SJCRH30 (cell line): ENCODE measurements around the gene GMPPB. TPM values are rescaled to one million over a fixed set of nuclear protein-coding genes. Genes with fewer than 3 reads are reported as not detected.
A peak's percentile ranks its signal among the peaks of the same experiment; 100 is the strongest.

Experiments used
- DNase-seq, 2 experiments: peaks; one replicate each; pipeline ENCODE4 v3.0.0-alpha.2; 2015 to 2020
- H3K27ac ChIP-seq: fragments of 250-450 bp; sonication (Bioruptor Pico); 2 replicates; pipeline ENCODE4 v1.5.1; 2020; ENCODE audit warnings: mild to moderate bottlenecking, moderate library complexity
- H3K27me3 ChIP-seq: fragments of 250-450 bp; sonication (Bioruptor Pico); 2 replicates; pipeline ENCODE4 v1.5.1; 2020; ENCODE audit warnings: mild to moderate bottlenecking, moderate library complexity
- H3K36me3 ChIP-seq: fragments of 250-450 bp; sonication (Bioruptor Pico); 2 replicates; pipeline ENCODE4 v1.5.1; 2020; ENCODE audit warnings: mild to moderate bottlenecking, moderate library complexity
- H3K4me1 ChIP-seq: fragments of 250-450 bp; sonication (Bioruptor Pico); 2 replicates; pipeline ENCODE4 v1.5.1; 2020; ENCODE audit warnings: mild to moderate bottlenecking, moderate library complexity
- H3K4me3 ChIP-seq: fragments of 250-450 bp; sonication (Bioruptor Pico); 2 replicates; pipeline ENCODE4 v1.5.1; 2020; ENCODE audit warnings: mild to moderate bottlenecking, moderate library complexity
- H3K9me3 ChIP-seq: fragments of 250-450 bp; sonication (Bioruptor Pico); replicated peaks from 2 replicates; pipeline ENCODE4 v1.5.1; 2020; ENCODE audit warnings: mild to moderate bottlenecking, moderate library complexity
- total RNA-seq: library from RNA; depleted of rRNA; stranded (reverse); fragments of >200 nt; shearing (Covaris generic); gene quantifications from 2 replicates; pipeline ENCODE4 v1.2.3, GENCODE V29; 2014

GMPPB gene
- total RNA-seq, 1 experiment from 2014 or later: 14.6 TPM

- Histone ChIP-seq H3K27me3 (no peaks in the 10 kb centered on the region), H3K4me3 (no peak overlapping the region), H3K36me3 (peaks cover 7% of the 10 kb centered on the region; the same call in 1 of the 2 replicates), H3K4me1 (no peaks in the 10 kb centered on the region), H3K9me3 (no peaks in the 10 kb centered on the region), H3K27ac (no peak overlapping the region)
- no peak for DNase-seq
Observed at GRCh38 chr3:49747792-49748480, 24.2 kb upstream of the GMPPB start.

DNA sequence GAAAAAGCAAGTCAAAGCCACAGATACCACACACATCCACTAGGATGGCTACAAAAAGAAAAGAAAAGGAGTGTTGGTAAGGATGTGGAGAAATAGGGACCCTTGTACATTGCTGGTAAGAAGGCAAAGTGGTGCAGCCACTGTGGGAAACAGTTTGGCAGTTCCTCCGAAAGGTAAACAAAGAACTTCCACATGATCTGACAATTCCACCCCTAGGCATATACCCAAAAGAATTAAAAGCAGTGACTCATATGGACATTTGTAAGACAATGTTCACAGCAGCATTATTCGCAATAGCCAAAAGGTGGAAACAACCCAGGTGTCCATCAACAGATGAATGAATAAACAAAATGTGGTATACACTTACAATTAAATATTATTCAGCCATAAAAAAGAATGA lies 22.2 kb upstream of the GMPPB start:
- H3K4me3 ChIP-seq: no peak overlapping the region
- H3K27me3 ChIP-seq: no peaks in the 10 kb centered on the region
- H3K36me3 ChIP-seq: peaks cover 7% of the 10 kb centered on the region; the same call in 1 of the 2 replicates
- H3K9me3 ChIP-seq: no peaks in the 10 kb centered on the region
- H3K27ac ChIP-seq: no peak overlapping the region
- no peaks in the 10 kb centered on the region for H3K4me1 ChIP-seq
- no peak for DNase-seq

- H3K4me1 ChIP-seq: no peaks in the 10 kb centered on the region
- DNase-seq: no peak
- H3K27ac ChIP-seq: no peak overlapping the region
- no peaks in the 10 kb centered on the region for H3K9me3 ChIP-seq
- no peaks in the 10 kb centered on the region for H3K27me3 ChIP-seq
- no peak overlapping the region for H3K4me3 ChIP-seq
- peaks cover 23% of the 10 kb centered on the region for H3K36me3 ChIP-seq
Observed at GRCh38 chr3:49740427-49740826, 16.7 kb upstream of the GMPPB start.

GRCh38 chr3:49738067-49738713 lies 14.4 kb upstream of the GMPPB start:
- no peak overlapping the region for H3K27ac ChIP-seq
- H3K36me3 ChIP-seq: peaks cover 22% of the 10 kb centered on the region
- H3K4me3 ChIP-seq: no peak overlapping the region

DNA sequence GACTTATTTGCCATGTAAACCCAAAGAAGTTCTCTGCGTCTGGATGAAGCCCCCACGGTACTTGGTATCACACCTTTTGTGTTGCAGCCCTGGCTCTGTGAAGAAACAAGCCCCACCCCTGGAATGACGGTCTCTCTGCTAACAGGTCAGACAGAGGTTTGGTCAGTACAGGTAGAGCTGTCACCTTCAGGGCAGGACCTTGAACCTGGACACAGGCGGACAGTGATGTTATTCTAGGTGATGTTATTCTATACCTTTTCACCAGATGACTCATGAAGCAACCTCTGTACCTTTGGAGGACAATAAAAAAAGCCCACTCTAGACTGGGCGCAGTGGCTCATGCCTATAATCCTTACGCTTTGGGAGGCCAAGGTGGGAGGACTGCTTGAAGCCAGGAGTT lies 11.0 kb upstream of the GMPPB start:
- no peak overlapping the region for H3K4me3 ChIP-seq
- H3K9me3 ChIP-seq: no peaks in the 10 kb centered on the region
- no peak for DNase-seq
- no peak overlapping the region for H3K27ac ChIP-seq
- peaks cover 24% of the 10 kb centered on the region for H3K36me3 ChIP-seq
- H3K27me3 ChIP-seq: no peaks in the 10 kb centered on the region
- no peaks in the 10 kb centered on the region for H3K4me1 ChIP-seq

More at GRCh38 chr3:49738067-49738713, 14.4 kb upstream of the GMPPB start:
- DNase-seq: no peak
- Histone ChIP-seq H3K4me1 (no peaks in the 10 kb centered on the region), H3K27me3 (no peaks in the 10 kb centered on the region), H3K9me3 (no peaks in the 10 kb centered on the region)

GRCh38 chr3:49733551-49733950 lies 9.8 kb upstream of the GMPPB start:
- Histone ChIP-seq H3K27me3 (no peaks in the 10 kb centered on the region), H3K9me3 (no peaks in the 10 kb centered on the region), H3K4me3 (no peak overlapping the region), H3K4me1 (no peaks in the 10 kb centered on the region), H3K36me3 (peaks cover 21% of the 10 kb centered on the region), H3K27ac (no peak overlapping the region)
- DNase-seq: no peak

DNA sequence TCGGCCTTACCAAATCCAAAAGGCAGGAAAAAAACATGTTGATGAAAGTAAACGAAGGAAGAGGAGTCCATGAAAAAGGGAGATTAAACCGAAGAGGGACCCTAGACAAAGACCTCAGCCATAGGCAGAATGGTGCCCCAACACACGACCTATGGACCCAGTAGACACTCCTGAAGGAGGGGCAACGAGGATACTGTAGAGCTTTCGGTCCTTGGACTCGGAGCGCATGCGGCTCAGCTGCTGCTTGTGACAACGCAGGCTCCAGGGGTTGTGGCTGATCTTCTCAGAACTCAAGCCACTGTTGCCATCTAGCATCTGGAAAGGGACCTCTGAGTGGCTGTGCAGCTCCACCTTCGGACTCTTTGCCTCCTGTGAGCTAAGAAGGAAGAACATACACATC lies 8.8 kb upstream of the GMPPB start:
- no peaks in the 10 kb centered on the region for H3K27me3 ChIP-seq
- H3K4me3 ChIP-seq: no peak overlapping the region
- H3K9me3 ChIP-seq: no peaks in the 10 kb centered on the region
- no peak for DNase-seq
- no peak overlapping the region for H3K27ac ChIP-seq
- no peaks in the 10 kb centered on the region for H3K4me1 ChIP-seq
- H3K36me3 ChIP-seq: peaks cover 21% of the 10 kb centered on the region

GRCh38 chr3:49729966-49730609 lies 6.3 kb upstream of the GMPPB start:
- Histone ChIP-seq H3K9me3 (no peaks in the 10 kb centered on the region), H3K4me1 (no peaks in the 10 kb centered on the region), H3K4me3 (no peak overlapping the region), H3K27me3 (no peaks in the 10 kb centered on the region), H3K36me3 (peaks cover 11% of the 10 kb centered on the region; the same call in 1 of the 2 replicates), H3K27ac (no peak overlapping the region)
- no peak for DNase-seq

DNA sequence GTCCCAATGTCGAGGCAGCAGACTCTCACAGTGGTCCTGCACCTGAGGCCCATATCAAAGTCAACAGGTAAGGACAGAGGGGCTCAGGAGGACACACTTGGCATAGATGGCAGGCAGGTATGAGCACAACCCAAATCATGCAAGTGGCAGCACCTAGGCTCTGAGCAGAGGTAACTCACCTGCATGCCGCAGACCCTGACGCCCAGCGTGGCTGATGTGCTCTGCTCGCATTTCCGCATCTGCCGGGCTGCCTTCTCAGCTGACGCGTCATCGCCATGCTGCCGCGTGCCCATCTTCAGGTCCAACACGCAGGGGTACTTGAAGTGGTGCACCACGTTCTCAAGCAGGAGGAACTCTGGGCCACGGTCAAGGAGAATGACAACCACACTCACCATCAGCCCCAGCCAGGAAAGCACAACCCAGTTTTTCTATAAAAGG lies 4.2 kb upstream of the GMPPB start:
- no peak for DNase-seq
- H3K4me1 ChIP-seq: no peaks in the 10 kb centered on the region
- no peaks in the 10 kb centered on the region for H3K9me3 ChIP-seq
- H3K36me3 ChIP-seq: peaks cover 7% of the 10 kb centered on the region; the same call in 1 of the 2 replicates
- H3K4me3 ChIP-seq: no peak overlapping the region
- H3K27me3 ChIP-seq: no peaks in the 10 kb centered on the region
- H3K27ac ChIP-seq: no peak overlapping the region

GRCh38 chr3:49727154-49727923 lies 3.6 kb upstream of the GMPPB start:
- Histone ChIP-seq H3K27me3 (no peaks in the 10 kb centered on the region), H3K4me1 (no peaks in the 10 kb centered on the region), H3K4me3 (no peak overlapping the region), H3K36me3 (peaks cover 7% of the 10 kb centered on the region; the same call in 1 of the 2 replicates), H3K9me3 (no peaks in the 10 kb centered on the region), H3K27ac (no peak overlapping the region)
- DNase-seq: no peak

DNA sequence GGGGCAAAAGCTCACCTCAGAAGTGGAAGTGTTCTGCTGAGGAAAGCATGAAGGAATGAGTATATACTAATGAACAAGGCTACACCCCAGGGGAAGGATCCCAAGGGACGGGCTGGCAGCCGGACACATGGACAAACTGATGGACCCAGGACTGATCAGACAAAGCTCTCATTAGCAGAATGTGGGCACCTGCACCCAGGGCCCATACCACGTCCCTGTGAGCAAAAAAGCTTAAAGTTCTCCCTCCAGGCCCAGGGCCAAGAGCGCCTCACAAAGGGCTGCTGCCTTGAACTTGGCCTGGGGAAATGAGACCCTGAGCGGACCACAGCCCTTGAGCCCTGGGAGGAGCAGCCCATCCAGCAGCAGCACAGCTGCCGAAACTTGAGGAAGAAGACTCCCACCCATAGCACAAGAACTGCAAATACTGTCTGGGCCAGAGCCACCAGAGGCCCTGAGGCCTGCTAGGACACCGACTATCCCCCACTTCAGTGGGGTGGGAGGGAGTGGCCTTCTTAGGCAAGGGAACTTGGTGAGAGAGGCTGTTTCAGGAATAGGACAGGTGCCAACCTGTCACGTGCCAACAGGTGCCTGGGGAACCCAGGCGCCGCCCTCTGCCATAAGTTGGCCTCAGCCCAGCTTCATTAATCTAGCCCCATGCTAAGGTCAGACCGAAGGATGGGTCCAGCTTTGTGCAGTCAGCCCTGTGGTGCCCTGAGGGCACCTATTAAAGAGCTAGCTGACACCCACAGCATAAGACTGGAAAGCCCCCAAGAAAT lies 2.3 kb upstream of the GMPPB start:
- no peaks in the 10 kb centered on the region for H3K27me3 ChIP-seq
- no peak overlapping the region for H3K4me3 ChIP-seq
- no peaks in the 10 kb centered on the region for H3K4me1 ChIP-seq
- H3K27ac ChIP-seq: no peak overlapping the region
- H3K9me3 ChIP-seq: no peaks in the 10 kb centered on the region
- H3K36me3 ChIP-seq: peaks cover 2% of the 10 kb centered on the region; the same call in 1 of the 2 replicates
- DNase-seq: no peak

DNA sequence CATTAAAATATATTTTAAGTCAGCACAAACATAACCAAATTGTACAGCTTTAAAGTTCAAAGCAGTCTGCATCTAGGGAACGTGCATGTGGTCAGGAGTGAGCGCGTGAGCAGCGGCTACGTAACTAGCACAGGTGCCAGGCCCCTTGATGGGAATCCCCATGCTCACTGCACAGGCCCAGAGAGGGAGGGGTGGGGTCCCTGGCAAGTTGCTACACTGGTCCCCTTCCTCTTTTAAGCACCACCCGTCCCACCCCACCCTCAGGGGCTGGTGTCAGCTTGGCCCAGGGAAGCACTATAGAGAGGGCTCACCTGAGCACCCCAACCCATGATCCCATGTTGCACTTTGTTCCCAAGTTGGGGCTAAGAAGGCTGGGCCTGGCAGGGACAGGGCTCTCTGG lies 835 bp upstream of the GMPPB start:
- Histone ChIP-seq H3K27me3 (no peaks in the 10 kb centered on the region), H3K27ac (peak overlapping the region; percentile 69), H3K9me3 (no peaks in the 10 kb centered on the region), H3K36me3 (peaks cover 4% of the 10 kb centered on the region; the same call in 1 of the 2 replicates), H3K4me1 (no peaks in the 10 kb centered on the region), H3K4me3 (peak overlapping the region; percentile 77)
- no peak for DNase-seq

DNA sequence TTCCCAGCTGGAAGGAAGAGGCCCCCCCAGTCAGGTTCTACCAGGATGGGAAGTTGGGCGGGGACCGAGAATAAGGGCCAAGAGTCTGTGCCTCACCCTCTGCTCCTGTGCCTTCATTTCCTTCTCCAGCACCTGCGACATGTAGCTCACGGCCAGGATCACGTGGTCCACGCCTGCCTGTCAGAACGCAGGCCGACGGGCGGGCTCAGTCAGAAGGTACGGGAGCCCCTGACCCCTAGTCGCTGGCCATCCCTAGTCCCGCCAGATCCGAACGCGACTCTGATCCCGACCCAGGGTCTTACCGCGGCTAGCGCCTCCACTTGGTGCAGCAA lies 489 bp downstream of the GMPPB start:
- DNase-seq: peak in 1 of 2 experiments; percentile 34

DNA sequence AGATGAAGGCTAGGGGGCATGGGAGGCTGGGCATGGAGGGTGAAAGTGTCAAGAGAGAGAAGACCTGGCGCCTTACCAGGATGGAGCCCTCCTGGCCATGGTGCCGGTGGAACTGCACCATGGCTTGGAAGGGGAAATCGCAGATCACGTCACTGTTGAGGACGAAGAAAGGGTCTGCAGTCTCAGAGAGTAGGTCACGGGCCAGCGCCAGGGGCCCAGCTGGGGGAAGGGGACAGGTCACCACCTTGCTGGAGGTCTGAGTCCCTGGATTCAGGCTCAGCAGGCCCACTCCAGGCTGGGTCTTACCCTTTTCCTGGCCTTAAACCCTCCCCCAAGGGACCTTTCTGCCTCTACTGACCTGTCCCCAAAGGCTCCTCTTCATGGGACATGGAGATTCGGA lies 855 bp downstream of the GMPPB start:
- H3K27ac ChIP-seq: no peak overlapping the region
- peaks cover 10% of the 10 kb centered on the region; the same call in 1 of the 2 replicates for H3K36me3 ChIP-seq

More for the DNA sequence above, 489 bp downstream of the GMPPB start:
- Histone ChIP-seq H3K36me3 (peaks cover 10% of the 10 kb centered on the region; the same call in 1 of the 2 replicates), H3K27ac (peak overlapping the region; percentile 69), H3K4me1 (no peaks in the 10 kb centered on the region), H3K4me3 (peak overlapping the region; percentile 77), H3K9me3 (no peaks in the 10 kb centered on the region), H3K27me3 (no peaks in the 10 kb centered on the region)

More for the DNA sequence above, 855 bp downstream of the GMPPB start:
- no peak for DNase-seq
- Histone ChIP-seq H3K4me3 (peak overlapping the region; percentile 77), H3K27me3 (no peaks in the 10 kb centered on the region), H3K9me3 (no peaks in the 10 kb centered on the region), H3K4me1 (no peaks in the 10 kb centered on the region)
